ENCODE data around the gene CCSER1.
"Not testable (repeated sequence)": the region's sequence is repeated elsewhere in the genome, so short reads cannot be mapped to it uniquely, and the experiment has no call there.

CCSER1 gene

DNA sequence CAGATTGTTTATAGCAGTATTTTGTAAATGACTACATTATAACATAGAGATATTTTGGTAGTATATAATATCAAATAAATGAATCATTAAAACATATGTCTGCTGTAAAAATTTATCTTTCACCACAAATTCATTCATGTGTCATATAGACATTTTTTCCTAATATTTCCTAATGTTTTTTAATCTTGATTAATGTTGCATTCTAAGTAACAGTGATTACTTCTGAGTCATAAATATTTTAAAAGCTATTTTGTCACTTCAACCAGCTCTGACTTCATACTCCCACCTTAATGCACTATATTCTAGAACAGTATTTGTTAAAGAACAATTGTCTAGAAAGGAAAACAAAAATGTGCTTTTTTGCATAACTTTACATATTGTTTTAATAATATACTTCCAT, 904.6 kb downstream of the CCSER1 start:
- no peaks in the 10 kb centered on the region for H3K4me1 Mint-ChIP-seq (ENCODE audit: low read depth)
- no peaks in the 10 kb centered on the region for H3K27me3 Mint-ChIP-seq
- H3K4me3 Mint-ChIP-seq: no peak overlapping the region
- H3K27ac Mint-ChIP-seq: no peak overlapping the region
- no peaks in the 10 kb centered on the region for H3K36me3 Mint-ChIP-seq (ENCODE audit: low read depth)
- no peaks in the 10 kb centered on the region for H3K9me3 Mint-ChIP-seq

DNA sequence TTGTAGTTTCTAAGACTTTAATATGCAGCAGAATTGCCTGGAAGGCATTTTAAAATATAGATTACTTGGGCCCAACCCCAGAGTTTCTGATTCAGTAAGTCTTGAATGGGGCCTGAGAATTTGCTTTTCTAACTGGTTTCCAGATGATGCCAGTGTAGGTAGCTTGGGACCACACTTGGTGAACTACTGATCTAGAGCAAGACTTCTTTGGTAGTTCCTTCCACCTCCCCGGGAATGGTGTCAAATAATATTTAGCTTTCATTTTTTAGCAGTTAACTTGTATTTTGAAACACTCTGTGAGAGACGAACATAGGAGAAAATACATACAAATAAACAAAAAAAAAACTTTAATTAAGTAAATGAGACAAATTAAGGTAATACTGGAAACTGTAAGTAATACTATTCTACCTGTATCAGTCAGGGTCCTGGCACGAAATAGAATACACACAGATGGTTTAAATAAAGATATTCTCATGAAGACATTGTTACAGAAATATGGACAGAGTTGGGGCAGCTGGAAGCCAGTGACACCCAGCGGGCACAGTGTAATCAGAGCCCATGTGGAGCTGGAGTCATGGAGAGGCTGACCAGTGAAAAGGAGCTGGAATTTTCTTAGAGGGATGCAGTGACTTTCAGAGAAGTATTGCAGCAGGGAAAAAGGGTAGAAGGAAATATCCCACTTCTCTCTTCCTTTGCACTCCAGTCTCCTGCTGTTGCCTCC, 905.7 kb downstream of the CCSER1 start:
- H3K27me3 Mint-ChIP-seq: no peaks in the 10 kb centered on the region
- no peak overlapping the region for H3K27ac Mint-ChIP-seq
- no peak overlapping the region for H3K4me3 Mint-ChIP-seq
- no peaks in the 10 kb centered on the region for H3K36me3 Mint-ChIP-seq (ENCODE audit: low read depth)
- H3K4me1 Mint-ChIP-seq (ENCODE audit: low read depth): no peaks in the 10 kb centered on the region
- no peaks in the 10 kb centered on the region for H3K9me3 Mint-ChIP-seq

DNA sequence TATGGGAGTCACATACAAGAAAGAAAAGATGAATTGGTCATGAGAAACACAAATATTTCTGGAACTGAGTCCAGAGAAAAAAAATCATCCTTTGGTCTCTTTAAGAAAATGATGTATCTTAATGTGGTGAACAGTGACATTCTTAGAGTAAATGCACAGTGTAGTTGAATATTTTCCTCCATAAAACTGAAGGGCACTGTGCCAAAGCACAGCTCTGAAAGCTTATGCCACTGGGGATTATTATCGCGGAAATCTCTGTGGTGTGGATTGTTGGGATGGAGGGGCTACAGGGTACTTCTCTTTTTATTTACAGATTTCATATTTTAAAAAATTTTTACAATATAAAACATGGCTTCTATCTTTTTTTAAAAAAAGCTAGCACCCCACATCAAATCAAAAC, 908.1 kb downstream of the CCSER1 start:
- Mint-ChIP-seq H3K36me3 (ENCODE audit: low read depth) (no peaks in the 10 kb centered on the region), H3K27ac (no peak overlapping the region), H3K27me3 (no peaks in the 10 kb centered on the region), H3K4me1 (ENCODE audit: low read depth) (no peaks in the 10 kb centered on the region), H3K4me3 (no peak overlapping the region), H3K9me3 (no peaks in the 10 kb centered on the region)

DNA sequence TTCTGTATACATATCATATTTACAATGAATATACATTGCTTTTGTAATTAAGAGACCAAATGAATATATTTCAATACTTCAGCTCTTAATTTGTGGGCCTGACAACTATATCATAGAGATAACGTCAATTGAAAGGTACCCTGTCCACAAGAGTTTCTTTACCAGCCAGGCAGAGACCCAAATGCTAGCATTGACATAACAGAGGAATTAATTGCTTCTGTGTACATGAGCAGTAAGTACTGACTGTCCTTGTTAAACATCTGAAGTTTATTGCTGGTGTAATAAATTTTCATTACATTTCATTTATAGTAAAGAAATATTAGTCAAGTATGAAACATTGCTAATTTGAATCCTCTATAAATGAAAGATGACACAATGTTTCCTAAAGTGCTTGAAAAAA, 910.8 kb downstream of the CCSER1 start:
- H3K36me3 Mint-ChIP-seq (ENCODE audit: low read depth): no peaks in the 10 kb centered on the region
- no peaks in the 10 kb centered on the region for H3K4me1 Mint-ChIP-seq (ENCODE audit: low read depth)
- no peak overlapping the region for H3K27ac Mint-ChIP-seq
- peaks cover 3% of the 10 kb centered on the region for H3K9me3 Mint-ChIP-seq
- H3K27me3 Mint-ChIP-seq: no peaks in the 10 kb centered on the region
- no peak overlapping the region for H3K4me3 Mint-ChIP-seq

DNA sequence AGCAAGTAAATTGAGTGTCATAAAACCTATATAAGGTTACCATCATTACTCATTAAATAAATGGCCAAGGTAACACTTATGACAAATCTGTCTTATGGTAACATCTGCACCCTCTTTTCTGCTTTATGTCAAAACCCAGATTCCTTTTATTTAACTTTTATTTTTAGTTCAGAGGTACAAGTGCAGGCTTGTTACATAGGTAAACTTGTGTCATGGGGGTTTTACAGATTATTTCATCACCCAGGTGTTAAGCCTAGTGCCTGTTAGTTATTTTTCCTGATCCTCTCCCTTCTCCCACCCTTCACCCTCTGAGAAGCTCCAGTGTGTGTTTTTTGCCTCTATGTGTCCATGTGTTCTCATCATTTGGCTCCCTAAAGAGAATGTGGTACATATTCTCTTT, 930.7 kb downstream of the CCSER1 start:
- Mint-ChIP-seq H3K36me3 (ENCODE audit: low read depth) (no peaks in the 10 kb centered on the region), H3K9me3 (peaks cover 12% of the 10 kb centered on the region), H3K27ac (no peak overlapping the region), H3K27me3 (no peaks in the 10 kb centered on the region), H3K4me3 (no peak overlapping the region), H3K4me1 (ENCODE audit: low read depth) (no peaks in the 10 kb centered on the region)

DNA sequence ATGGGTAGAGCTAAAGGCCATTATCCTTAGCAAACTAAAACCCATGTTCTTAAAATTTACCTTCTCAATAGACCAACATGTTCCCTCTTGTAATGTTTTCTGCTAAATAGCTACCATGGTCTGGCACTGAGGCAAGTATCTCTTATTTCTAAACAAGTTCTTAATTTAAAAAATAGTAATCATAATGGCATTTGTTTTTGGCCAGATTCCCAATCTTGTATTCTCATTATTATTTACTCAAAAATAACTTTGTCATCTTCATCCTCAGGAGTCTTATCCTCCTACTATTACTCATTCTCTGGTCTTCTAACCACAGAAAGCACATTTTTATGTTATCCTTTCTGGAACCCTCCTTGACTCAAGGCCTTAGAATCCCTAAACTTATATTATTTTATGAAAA, 931.2 kb downstream of the CCSER1 start:
- Mint-ChIP-seq H3K36me3 (ENCODE audit: low read depth) (no peaks in the 10 kb centered on the region), H3K27me3 (no peaks in the 10 kb centered on the region), H3K4me3 (no peak overlapping the region), H3K9me3 (peaks cover 12% of the 10 kb centered on the region), H3K4me1 (ENCODE audit: low read depth) (no peaks in the 10 kb centered on the region), H3K27ac (no peak overlapping the region)

DNA sequence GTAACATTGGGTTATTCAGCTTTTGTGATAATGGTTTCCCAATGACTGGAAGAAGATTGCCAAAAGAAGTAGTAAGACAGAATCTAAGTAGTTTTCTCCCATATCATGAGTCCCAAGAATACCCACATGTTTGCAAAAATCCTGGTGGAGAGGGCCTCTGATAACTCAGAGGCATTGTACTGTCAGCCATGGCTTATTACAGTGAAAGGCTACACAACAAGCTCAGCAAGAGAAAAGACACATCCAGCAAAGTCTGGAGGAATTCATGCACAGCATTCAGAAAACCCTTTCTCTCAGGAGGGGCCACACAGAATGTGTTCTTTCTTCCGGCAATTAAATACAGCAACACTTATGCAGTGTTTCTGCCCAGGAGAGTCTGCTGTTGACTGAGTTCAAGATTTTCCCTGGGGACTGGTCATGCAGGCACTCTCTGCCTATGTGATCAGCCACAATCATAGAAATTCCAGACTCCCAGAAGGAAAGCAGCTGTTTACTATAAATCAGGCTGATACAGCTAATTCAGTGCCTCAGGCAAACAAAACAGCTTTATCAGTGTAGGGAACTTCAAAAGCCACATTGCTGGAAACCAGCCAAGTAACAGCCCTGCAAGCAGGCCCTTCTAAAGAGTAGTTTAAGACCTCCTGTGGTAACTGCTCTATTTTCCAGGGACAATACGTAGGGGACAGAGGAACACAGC, 937.1 kb downstream of the CCSER1 start:
- H3K36me3 Mint-ChIP-seq (ENCODE audit: low read depth): no peaks in the 10 kb centered on the region
- no peak overlapping the region for H3K4me3 Mint-ChIP-seq
- H3K27me3 Mint-ChIP-seq: no peaks in the 10 kb centered on the region
- no peaks in the 10 kb centered on the region for H3K9me3 Mint-ChIP-seq
- no peak overlapping the region for H3K27ac Mint-ChIP-seq
- H3K4me1 Mint-ChIP-seq (ENCODE audit: low read depth): no peaks in the 10 kb centered on the region

DNA sequence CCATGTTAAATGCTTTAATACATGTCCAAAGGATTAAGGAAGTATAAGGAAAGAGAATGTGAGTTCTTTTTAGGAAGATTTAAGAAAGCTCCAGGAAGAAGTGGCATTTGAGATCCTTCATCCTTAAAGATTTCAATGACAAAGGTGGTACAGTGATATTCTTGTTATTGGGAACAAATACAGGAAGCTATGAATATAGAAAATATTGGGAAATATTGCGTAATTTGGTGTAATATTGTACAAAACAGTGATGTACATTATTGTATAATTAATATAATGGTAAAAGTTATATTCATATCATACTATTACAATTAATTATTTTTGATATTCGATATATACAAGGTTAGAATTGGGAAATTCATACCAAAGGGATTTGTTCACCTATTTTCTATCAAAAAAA, 937.9 kb downstream of the CCSER1 start:
- H3K4me3 Mint-ChIP-seq: no peak overlapping the region
- H3K27me3 Mint-ChIP-seq: no peaks in the 10 kb centered on the region
- H3K27ac Mint-ChIP-seq: no peak overlapping the region
- no peaks in the 10 kb centered on the region for H3K36me3 Mint-ChIP-seq (ENCODE audit: low read depth)
- H3K9me3 Mint-ChIP-seq: no peaks in the 10 kb centered on the region
- no peaks in the 10 kb centered on the region for H3K4me1 Mint-ChIP-seq (ENCODE audit: low read depth)

DNA sequence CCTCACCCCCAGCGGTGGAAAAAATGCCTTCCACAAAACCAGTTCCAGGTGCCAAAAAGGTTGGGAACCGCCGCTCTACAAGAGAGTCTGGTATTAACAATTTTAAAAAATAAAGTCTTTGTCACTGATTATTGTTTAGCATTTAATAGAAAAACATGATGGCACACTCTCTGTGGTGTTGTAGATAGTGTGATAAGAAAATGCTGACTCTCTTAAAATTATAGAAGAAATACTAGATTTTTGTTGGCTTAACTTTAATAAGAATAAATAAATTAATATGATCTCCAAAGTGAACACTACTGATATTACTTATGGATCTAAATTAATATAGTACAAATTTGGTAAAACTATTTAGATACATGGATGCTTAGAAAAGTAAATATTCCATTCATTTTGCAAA, 943.5 kb downstream of the CCSER1 start:
- H3K4me3 Mint-ChIP-seq: no peak overlapping the region
- no peaks in the 10 kb centered on the region for H3K36me3 Mint-ChIP-seq (ENCODE audit: low read depth)
- H3K9me3 Mint-ChIP-seq: no peaks in the 10 kb centered on the region
- H3K27ac Mint-ChIP-seq: no peak overlapping the region
- H3K27me3 Mint-ChIP-seq: no peaks in the 10 kb centered on the region
- H3K4me1 Mint-ChIP-seq (ENCODE audit: low read depth): no peaks in the 10 kb centered on the region

DNA sequence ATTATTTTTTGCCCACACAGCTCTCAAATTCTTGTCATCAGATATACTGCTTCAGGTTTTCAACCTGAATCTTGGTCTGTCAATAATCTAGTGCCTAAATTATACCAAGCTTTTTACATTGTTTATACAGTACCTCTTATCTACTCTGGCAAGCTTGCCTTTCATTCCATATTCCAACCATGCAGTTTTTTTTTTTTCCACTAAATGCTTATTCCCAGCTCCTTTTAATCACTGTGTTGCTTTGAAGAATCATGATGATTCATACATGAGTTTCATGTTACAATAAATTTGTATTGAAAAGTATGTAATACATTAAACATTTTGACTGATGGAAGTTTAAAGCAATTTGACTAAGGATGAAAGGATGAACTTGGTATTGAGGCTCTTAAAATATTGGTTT, 949.0 kb downstream of the CCSER1 start:
- Mint-ChIP-seq H3K27me3 (no peaks in the 10 kb centered on the region), H3K4me1 (ENCODE audit: low read depth) (no peaks in the 10 kb centered on the region), H3K9me3 (peaks cover 10% of the 10 kb centered on the region), H3K4me3 (no peak overlapping the region), H3K36me3 (ENCODE audit: low read depth) (no peaks in the 10 kb centered on the region), H3K27ac (no peak overlapping the region)

DNA sequence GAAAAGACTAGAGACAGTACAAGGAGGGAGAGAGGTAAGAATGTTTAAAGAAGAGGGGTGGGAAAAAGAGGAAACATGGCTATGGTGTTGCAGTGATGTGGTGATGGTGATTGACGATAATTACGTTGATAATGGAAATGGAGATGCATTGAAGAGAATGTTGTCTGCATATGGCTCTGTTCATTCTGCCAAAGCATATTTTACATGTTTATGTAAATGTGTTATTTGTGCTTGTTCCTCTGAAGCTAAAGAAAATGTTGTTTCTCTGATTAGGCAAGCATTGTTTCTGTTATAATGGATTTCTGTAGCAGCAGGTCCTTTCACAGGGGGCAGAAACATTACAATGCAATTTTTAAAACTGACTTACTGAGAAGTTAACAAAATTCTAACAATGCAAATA, 958.8 kb downstream of the CCSER1 start:
- Mint-ChIP-seq H3K9me3 (no peaks in the 10 kb centered on the region), H3K36me3 (ENCODE audit: low read depth) (no peaks in the 10 kb centered on the region), H3K27me3 (no peaks in the 10 kb centered on the region), H3K4me1 (ENCODE audit: low read depth) (no peaks in the 10 kb centered on the region), H3K27ac (no peak overlapping the region), H3K4me3 (no peak overlapping the region)

DNA sequence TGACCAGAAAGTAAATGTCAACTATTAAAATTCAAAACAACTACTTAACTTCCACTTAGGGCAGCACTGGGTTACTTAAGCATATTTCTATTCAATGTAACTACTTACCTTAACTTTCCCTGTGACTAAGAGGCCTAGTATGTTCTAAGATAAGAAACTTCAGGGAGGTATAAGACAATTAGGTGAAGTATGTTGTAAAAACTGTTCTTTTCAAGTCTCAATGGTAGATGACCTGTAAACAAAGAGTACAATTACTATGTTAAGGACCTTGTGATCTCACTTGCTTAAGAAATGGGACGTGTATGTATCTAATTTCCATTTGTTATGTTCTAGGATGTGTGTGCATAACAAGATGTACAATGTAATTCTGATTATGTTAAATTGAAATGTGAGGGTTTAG, 960.5 kb downstream of the CCSER1 start:
- H3K27me3 Mint-ChIP-seq: no peaks in the 10 kb centered on the region
- no peaks in the 10 kb centered on the region for H3K9me3 Mint-ChIP-seq
- no peak overlapping the region for H3K4me3 Mint-ChIP-seq
- H3K4me1 Mint-ChIP-seq (ENCODE audit: low read depth): no peaks in the 10 kb centered on the region
- no peaks in the 10 kb centered on the region for H3K36me3 Mint-ChIP-seq (ENCODE audit: low read depth)
- no peak overlapping the region for H3K27ac Mint-ChIP-seq

DNA sequence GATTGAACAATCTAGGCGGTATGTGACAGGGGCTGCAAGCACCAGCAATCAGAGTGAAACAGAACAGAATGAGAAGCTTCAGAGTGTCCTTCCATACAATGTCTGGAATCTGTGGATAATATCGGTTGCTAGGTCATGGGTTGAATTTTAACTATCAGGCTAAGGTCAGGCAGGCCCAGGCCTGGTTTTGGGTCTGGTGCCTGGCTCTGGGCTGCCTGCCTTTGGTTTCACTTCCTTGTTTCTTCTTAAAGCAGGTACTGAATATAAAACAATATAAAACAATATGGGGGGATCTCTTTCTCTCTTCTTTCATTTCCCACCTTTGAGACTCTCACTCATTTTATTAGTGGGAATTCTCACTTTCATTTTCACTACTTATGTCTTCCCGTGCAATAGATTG, 962.0 kb downstream of the CCSER1 start:
- no peaks in the 10 kb centered on the region for H3K36me3 Mint-ChIP-seq (ENCODE audit: low read depth)
- no peak overlapping the region for H3K27ac Mint-ChIP-seq
- H3K9me3 Mint-ChIP-seq: no peaks in the 10 kb centered on the region
- no peaks in the 10 kb centered on the region for H3K4me1 Mint-ChIP-seq (ENCODE audit: low read depth)
- H3K27me3 Mint-ChIP-seq: no peaks in the 10 kb centered on the region
- no peak overlapping the region for H3K4me3 Mint-ChIP-seq

DNA sequence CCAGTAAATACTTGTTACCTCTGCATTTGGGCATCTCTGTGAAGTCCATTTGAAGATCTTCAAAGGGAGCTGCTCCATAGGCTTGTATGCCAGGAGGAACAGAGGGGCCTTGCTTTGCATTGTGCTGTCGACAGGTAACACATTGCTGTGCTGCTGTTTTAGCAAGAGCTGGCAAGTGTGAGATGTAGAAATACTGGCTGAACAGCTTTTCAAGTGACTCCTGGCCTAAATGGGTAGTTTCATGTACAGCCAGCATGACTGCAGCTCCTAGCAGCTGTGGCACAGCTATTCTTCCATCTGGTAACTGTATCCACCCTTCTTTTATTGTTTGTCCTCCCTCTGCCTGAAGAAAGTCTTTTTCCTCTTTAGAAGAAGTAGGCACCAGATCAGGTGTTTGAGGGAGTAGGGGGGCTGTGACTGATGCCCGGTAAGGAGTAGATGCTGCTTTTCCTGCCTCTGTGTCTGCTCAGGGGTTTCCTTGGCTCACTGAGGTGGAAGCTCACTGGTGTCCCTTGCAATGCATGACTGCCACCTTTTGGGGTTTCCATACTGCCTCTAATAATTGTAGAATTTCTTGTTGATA, 965.3 kb downstream of the CCSER1 start:
- H3K4me3 Mint-ChIP-seq: no peak overlapping the region
- no peaks in the 10 kb centered on the region for H3K4me1 Mint-ChIP-seq (ENCODE audit: low read depth)
- H3K9me3 Mint-ChIP-seq: peaks cover 5% of the 10 kb centered on the region
- H3K36me3 Mint-ChIP-seq (ENCODE audit: low read depth): no peaks in the 10 kb centered on the region
- no peak overlapping the region for H3K27ac Mint-ChIP-seq
- no peaks in the 10 kb centered on the region for H3K27me3 Mint-ChIP-seq

DNA sequence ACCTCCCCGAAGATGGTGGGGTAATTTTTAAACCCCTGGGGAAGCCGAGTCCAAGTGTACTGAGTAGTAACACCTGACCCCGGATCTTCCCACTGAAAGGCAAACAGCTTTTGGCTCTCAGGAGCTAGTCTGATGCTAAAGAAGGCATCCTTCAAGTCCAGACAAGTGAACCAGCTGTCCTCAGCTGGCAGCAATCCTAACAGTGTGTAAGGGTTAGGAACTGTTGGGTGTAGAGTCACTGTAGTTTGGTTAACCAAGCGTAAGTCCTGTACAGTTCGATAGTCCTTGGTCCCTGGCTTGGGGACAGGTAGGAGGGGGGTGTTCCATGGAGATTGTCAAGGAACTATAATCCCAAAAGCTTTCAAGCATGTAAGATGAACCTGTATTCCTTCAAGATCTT, 967.0 kb downstream of the CCSER1 start:
- H3K27ac Mint-ChIP-seq; H3K27me3 Mint-ChIP-seq; H3K4me3 Mint-ChIP-seq; H3K36me3 Mint-ChIP-seq (ENCODE audit: low read depth); H3K9me3 Mint-ChIP-seq; H3K4me1 Mint-ChIP-seq (ENCODE audit: low read depth): not testable (repeated sequence)

DNA sequence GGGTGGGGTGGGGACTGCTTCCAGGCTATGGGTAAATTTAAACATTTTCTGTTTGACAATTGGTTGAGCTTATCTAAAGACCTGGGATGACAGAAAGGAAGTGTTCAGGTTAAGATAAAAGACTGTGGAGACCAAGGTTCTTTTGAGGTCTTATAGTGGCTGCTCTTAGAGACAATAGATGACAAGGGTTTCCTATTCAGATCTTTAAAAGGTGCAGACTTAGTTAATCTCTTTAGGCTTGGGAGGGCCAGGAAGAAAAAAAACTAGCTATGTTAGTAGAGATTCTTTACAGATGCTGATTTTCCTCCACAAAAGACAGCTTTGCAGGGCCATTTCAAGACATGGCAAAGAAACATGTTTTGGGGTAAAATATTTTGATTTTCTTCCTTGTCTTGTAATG, 972.5 kb downstream of the CCSER1 start:
- no peak overlapping the region for H3K27ac Mint-ChIP-seq
- H3K4me3 Mint-ChIP-seq: no peak overlapping the region
- H3K4me1 Mint-ChIP-seq (ENCODE audit: low read depth): no peaks in the 10 kb centered on the region
- no peaks in the 10 kb centered on the region for H3K27me3 Mint-ChIP-seq
- peaks cover 11% of the 10 kb centered on the region for H3K9me3 Mint-ChIP-seq
- H3K36me3 Mint-ChIP-seq (ENCODE audit: low read depth): no peaks in the 10 kb centered on the region
